ENCODE results near the gene LRRK1. TPM values are rescaled to one million over a fixed set of nuclear protein-coding genes. Genes with fewer than 3 reads are reported as not detected.

LRRK1 gene
- 15.7 TPM for total RNA-seq

- DNase-seq (ENCODE audit: low spot score), result no peak
Observed at GRCh38 chr15:100918690-100919480, at the start of gene LRRK1. Gene LRRK1, plus strand, starts transcription at chr15:100919357. Its CDS starts 5,276 bp downstream, at chr15:100924633.

GRCh38 chr15:100873029-100873677 lies 46.0 kb upstream of the LRRK1 start:
- peak; percentile 78 for DNase-seq (ENCODE audit: low spot score)

GRCh38 chr15:100875495-100875894 lies 43.7 kb upstream of the LRRK1 start:
- no peak for DNase-seq (ENCODE audit: low spot score)

- no peak for DNase-seq (ENCODE audit: low spot score)
Observed at GRCh38 chr15:100875976-100876375, 43.2 kb upstream of the LRRK1 start.

- DNase-seq (ENCODE audit: low spot score), result no peak
Observed at GRCh38 chr15:100877551-100877950, 41.6 kb upstream of the LRRK1 start.

GRCh38 chr15:100878130-100878529 lies 41.0 kb upstream of the LRRK1 start:
- DNase-seq (ENCODE audit: low spot score), result no peak

- DNase-seq (ENCODE audit: low spot score), result no peak
Observed at GRCh38 chr15:100878648-100879047, 40.5 kb upstream of the LRRK1 start.

- no peak for DNase-seq (ENCODE audit: low spot score)
Observed at GRCh38 chr15:100879061-100879463, 40.1 kb upstream of the LRRK1 start.

- DNase-seq (ENCODE audit: low spot score), result no peak
Observed at GRCh38 chr15:100879464-100880138, 39.6 kb upstream of the LRRK1 start, which contains the start of gene ALDH1A3. Gene ALDH1A3, plus strand, starts transcription at chr15:100879831. Its CDS starts 77 bp downstream, at chr15:100879908.

GRCh38 chr15:100880139-100880896 lies 38.8 kb upstream of the LRRK1 start:
- DNase-seq (ENCODE audit: low spot score), result no peak

GRCh38 chr15:100880897-100881242 lies 38.3 kb upstream of the LRRK1 start:
- no peak for DNase-seq (ENCODE audit: low spot score)

GRCh38 chr15:100881573-100882336 lies 37.4 kb upstream of the LRRK1 start:
- DNase-seq (ENCODE audit: low spot score), result no peak

GRCh38 chr15:100885116-100885515 lies 34.0 kb upstream of the LRRK1 start:
- no peak for DNase-seq (ENCODE audit: low spot score)

GRCh38 chr15:100885811-100886210 lies 33.3 kb upstream of the LRRK1 start:
- no peak for DNase-seq (ENCODE audit: low spot score)

GRCh38 chr15:100887211-100887913 lies 31.8 kb upstream of the LRRK1 start:
- DNase-seq (ENCODE audit: low spot score), result no peak

- DNase-seq (ENCODE audit: low spot score), result peak; percentile 51
Observed at GRCh38 chr15:100889385-100890050, 29.6 kb upstream of the LRRK1 start.

- no peak for DNase-seq (ENCODE audit: low spot score)
Observed at GRCh38 chr15:100890051-100890720, 29.0 kb upstream of the LRRK1 start.

- DNase-seq (ENCODE audit: low spot score), result no peak
Observed at GRCh38 chr15:100890850-100891249, 28.3 kb upstream of the LRRK1 start.

- no peak for DNase-seq (ENCODE audit: low spot score)
Observed at GRCh38 chr15:100891307-100892012, 27.7 kb upstream of the LRRK1 start.

All from mucosa of gallbladder (tissue), 1 donor.